T-helper 1 cell treated with Interleukin-12 subunit alpha and Interleukin-12 subunit beta and Interleukin-4 antibody, amounts not matched to agents 30 μg/mL and 1 μg/mL, for 36 hours (primary cell): ENCODE data around the gene MOCS1.

Experiments used
- H3K27ac Mint-ChIP-seq: one replicate; pipeline ENCODE4 v1.8.0; 2021; ENCODE audit warnings: mild to moderate bottlenecking, mixed read lengths
- H3K27me3 Mint-ChIP-seq: one replicate; pipeline ENCODE4 v1.8.0; 2021; ENCODE audit warnings: low read depth, mixed read lengths
- H3K36me3 Mint-ChIP-seq: one replicate; pipeline ENCODE4 v1.8.0; 2021; ENCODE audit warnings: low read depth, mixed read lengths
- H3K4me1 Mint-ChIP-seq: one replicate; pipeline ENCODE4 v1.8.0; 2021; ENCODE audit warnings: low read depth, mixed read lengths
- H3K4me3 Mint-ChIP-seq: one replicate; pipeline ENCODE4 v1.8.0; 2021; ENCODE audit warnings: mild to moderate bottlenecking, moderate library complexity, mixed read lengths
- H3K9me3 Mint-ChIP-seq: one replicate; pipeline ENCODE4 v1.8.0; 2021; ENCODE audit warnings: mixed read lengths

MOCS1 gene

GRCh38 chr6:39893286-39893685 lies 41.0 kb downstream of the MOCS1 start:
- no peaks in the 10 kb centered on the region for H3K27me3 Mint-ChIP-seq
- no peak overlapping the region for H3K4me3 Mint-ChIP-seq
- H3K4me1 Mint-ChIP-seq: no peaks in the 10 kb centered on the region
- no peaks in the 10 kb centered on the region for H3K36me3 Mint-ChIP-seq
- H3K9me3 Mint-ChIP-seq: no peaks in the 10 kb centered on the region
- no peak overlapping the region for H3K27ac Mint-ChIP-seq

GRCh38 chr6:39892490-39893129 lies 41.7 kb downstream of the MOCS1 start:
- no peaks in the 10 kb centered on the region for H3K4me1 Mint-ChIP-seq
- no peaks in the 10 kb centered on the region for H3K27me3 Mint-ChIP-seq
- no peak overlapping the region for H3K27ac Mint-ChIP-seq
- no peak overlapping the region for H3K4me3 Mint-ChIP-seq
- no peaks in the 10 kb centered on the region for H3K9me3 Mint-ChIP-seq
- H3K36me3 Mint-ChIP-seq: no peaks in the 10 kb centered on the region

GRCh38 chr6:39891976-39892375 lies 42.3 kb downstream of the MOCS1 start:
- Mint-ChIP-seq H3K27me3 (no peaks in the 10 kb centered on the region), H3K36me3 (no peaks in the 10 kb centered on the region), H3K9me3 (no peaks in the 10 kb centered on the region), H3K4me1 (no peaks in the 10 kb centered on the region), H3K4me3 (no peak overlapping the region), H3K27ac (no peak overlapping the region)

GRCh38 chr6:39891353-39891752 lies 42.9 kb downstream of the MOCS1 start:
- Mint-ChIP-seq H3K9me3 (no peaks in the 10 kb centered on the region), H3K27me3 (no peaks in the 10 kb centered on the region), H3K4me3 (no peak overlapping the region)

GRCh38 chr6:39889229-39889628 lies 45.0 kb downstream of the MOCS1 start:
- Mint-ChIP-seq H3K9me3 (no peaks in the 10 kb centered on the region), H3K4me1 (no peaks in the 10 kb centered on the region), H3K27ac (no peak overlapping the region), H3K4me3 (no peak overlapping the region), H3K27me3 (no peaks in the 10 kb centered on the region), H3K36me3 (no peaks in the 10 kb centered on the region)

More at GRCh38 chr6:39891353-39891752, 42.9 kb downstream of the MOCS1 start:
- H3K36me3 Mint-ChIP-seq: no peaks in the 10 kb centered on the region
- H3K27ac Mint-ChIP-seq: no peak overlapping the region
- H3K4me1 Mint-ChIP-seq: no peaks in the 10 kb centered on the region

- no peak overlapping the region for H3K27ac Mint-ChIP-seq
- no peaks in the 10 kb centered on the region for H3K27me3 Mint-ChIP-seq
- no peaks in the 10 kb centered on the region for H3K9me3 Mint-ChIP-seq
- H3K4me3 Mint-ChIP-seq: no peak overlapping the region
- H3K36me3 Mint-ChIP-seq: no peaks in the 10 kb centered on the region
- no peaks in the 10 kb centered on the region for H3K4me1 Mint-ChIP-seq
Observed at GRCh38 chr6:39887692-39888450, 46.4 kb downstream of the MOCS1 start.

- H3K27ac Mint-ChIP-seq: no peak overlapping the region
- no peaks in the 10 kb centered on the region for H3K9me3 Mint-ChIP-seq
- no peak overlapping the region for H3K4me3 Mint-ChIP-seq
- H3K27me3 Mint-ChIP-seq: no peaks in the 10 kb centered on the region
- H3K4me1 Mint-ChIP-seq: no peaks in the 10 kb centered on the region
- no peaks in the 10 kb centered on the region for H3K36me3 Mint-ChIP-seq
Observed at GRCh38 chr6:39886871-39887270, 47.4 kb downstream of the MOCS1 start.

- no peaks in the 10 kb centered on the region for H3K27me3 Mint-ChIP-seq
- no peak overlapping the region for H3K27ac Mint-ChIP-seq
- H3K4me1 Mint-ChIP-seq: no peaks in the 10 kb centered on the region
- H3K9me3 Mint-ChIP-seq: no peaks in the 10 kb centered on the region
- no peaks in the 10 kb centered on the region for H3K36me3 Mint-ChIP-seq
- H3K4me3 Mint-ChIP-seq: no peak overlapping the region
Observed at GRCh38 chr6:39885691-39886090, 48.6 kb downstream of the MOCS1 start.

- H3K4me1 Mint-ChIP-seq: no peaks in the 10 kb centered on the region
- no peak overlapping the region for H3K4me3 Mint-ChIP-seq
- no peaks in the 10 kb centered on the region for H3K9me3 Mint-ChIP-seq
- no peaks in the 10 kb centered on the region for H3K36me3 Mint-ChIP-seq
- no peak overlapping the region for H3K27ac Mint-ChIP-seq
- H3K27me3 Mint-ChIP-seq: no peaks in the 10 kb centered on the region
Observed at GRCh38 chr6:39884696-39885095, 49.6 kb downstream of the MOCS1 start.

- H3K27ac Mint-ChIP-seq: no peak overlapping the region
- no peaks in the 10 kb centered on the region for H3K36me3 Mint-ChIP-seq
- no peaks in the 10 kb centered on the region for H3K4me1 Mint-ChIP-seq
- H3K4me3 Mint-ChIP-seq: no peak overlapping the region
- no peaks in the 10 kb centered on the region for H3K9me3 Mint-ChIP-seq
- no peaks in the 10 kb centered on the region for H3K27me3 Mint-ChIP-seq
Observed at GRCh38 chr6:39882531-39882899, 51.7 kb downstream of the MOCS1 start.

GRCh38 chr6:39881851-39882530 lies 52.3 kb downstream of the MOCS1 start:
- H3K9me3 Mint-ChIP-seq: no peaks in the 10 kb centered on the region
- no peaks in the 10 kb centered on the region for H3K4me1 Mint-ChIP-seq
- no peaks in the 10 kb centered on the region for H3K27me3 Mint-ChIP-seq
- H3K4me3 Mint-ChIP-seq: no peak overlapping the region
- H3K36me3 Mint-ChIP-seq: no peaks in the 10 kb centered on the region
- H3K27ac Mint-ChIP-seq: no peak overlapping the region

GRCh38 chr6:39880594-39880993 lies 53.7 kb downstream of the MOCS1 start:
- Mint-ChIP-seq H3K4me3 (no peak overlapping the region), H3K27me3 (no peaks in the 10 kb centered on the region), H3K27ac (no peak overlapping the region), H3K36me3 (no peaks in the 10 kb centered on the region), H3K9me3 (no peaks in the 10 kb centered on the region), H3K4me1 (no peaks in the 10 kb centered on the region)

GRCh38 chr6:39879535-39879934 lies 54.7 kb downstream of the MOCS1 start:
- H3K4me1 Mint-ChIP-seq: no peaks in the 10 kb centered on the region
- H3K36me3 Mint-ChIP-seq: no peaks in the 10 kb centered on the region
- H3K9me3 Mint-ChIP-seq: no peaks in the 10 kb centered on the region
- H3K4me3 Mint-ChIP-seq: no peak overlapping the region
- no peaks in the 10 kb centered on the region for H3K27me3 Mint-ChIP-seq
- no peak overlapping the region for H3K27ac Mint-ChIP-seq

GRCh38 chr6:39876826-39877225 lies 57.4 kb downstream of the MOCS1 start:
- H3K36me3 Mint-ChIP-seq: no peaks in the 10 kb centered on the region
- H3K4me1 Mint-ChIP-seq: no peaks in the 10 kb centered on the region
- H3K9me3 Mint-ChIP-seq: no peaks in the 10 kb centered on the region
- H3K27me3 Mint-ChIP-seq: no peaks in the 10 kb centered on the region
- H3K27ac Mint-ChIP-seq: no peak overlapping the region
- H3K4me3 Mint-ChIP-seq: no peak overlapping the region

- Mint-ChIP-seq H3K4me1 (no peaks in the 10 kb centered on the region), H3K36me3 (no peaks in the 10 kb centered on the region), H3K4me3 (no peak overlapping the region), H3K9me3 (no peaks in the 10 kb centered on the region), H3K27me3 (no peaks in the 10 kb centered on the region), H3K27ac (no peak overlapping the region)
Observed at GRCh38 chr6:39876111-39876510, 58.2 kb downstream of the MOCS1 start.
